ENCODE measurements around the gene VSTM5.
"Not testable (repeated sequence)": the region's sequence is repeated elsewhere in the genome, so short reads cannot be mapped to it uniquely, and the experiment has no call there.

The VSTM5 gene, protein sequence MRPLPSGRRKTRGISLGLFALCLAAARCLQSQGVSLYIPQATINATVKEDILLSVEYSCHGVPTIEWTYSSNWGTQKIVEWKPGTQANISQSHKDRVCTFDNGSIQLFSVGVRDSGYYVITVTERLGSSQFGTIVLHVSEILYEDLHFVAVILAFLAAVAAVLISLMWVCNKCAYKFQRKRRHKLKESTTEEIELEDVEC

DNA sequence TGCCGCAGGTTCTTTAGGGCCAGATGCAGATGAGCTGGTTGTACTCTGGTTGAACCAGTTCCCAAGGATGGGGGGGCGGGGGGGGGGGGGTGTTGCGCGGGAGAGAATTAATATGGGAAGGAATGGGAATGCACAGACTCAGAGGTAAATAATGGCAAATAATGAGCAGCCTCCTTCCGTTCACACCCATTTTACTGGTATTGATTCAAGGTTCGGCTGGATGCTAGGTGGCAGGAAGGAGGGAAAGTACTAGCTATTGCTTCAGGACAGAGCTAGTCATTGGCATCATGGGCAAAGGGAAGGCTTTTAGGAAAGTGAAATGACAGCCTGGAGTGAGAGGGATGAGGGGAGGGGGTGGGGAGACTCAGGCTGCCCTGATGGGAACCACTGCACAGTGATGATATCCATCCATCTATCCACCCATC is at the start of gene VSTM5:
Gene VSTM5 (minus strand): TSS at position 25 of the 425 bp plus-strand sequence. CDS start 116 bp downstream, outside the sequence.
- no peak within 1 kb of the TSS for H3K27ac ChIP-seq
- no peak for TF ChIP-seq ZFX (IDR thresholded peaks at IDR 0.05; ENCODE audit: borderline replicate concordance)
- TF ChIP-seq, protein P1, sequence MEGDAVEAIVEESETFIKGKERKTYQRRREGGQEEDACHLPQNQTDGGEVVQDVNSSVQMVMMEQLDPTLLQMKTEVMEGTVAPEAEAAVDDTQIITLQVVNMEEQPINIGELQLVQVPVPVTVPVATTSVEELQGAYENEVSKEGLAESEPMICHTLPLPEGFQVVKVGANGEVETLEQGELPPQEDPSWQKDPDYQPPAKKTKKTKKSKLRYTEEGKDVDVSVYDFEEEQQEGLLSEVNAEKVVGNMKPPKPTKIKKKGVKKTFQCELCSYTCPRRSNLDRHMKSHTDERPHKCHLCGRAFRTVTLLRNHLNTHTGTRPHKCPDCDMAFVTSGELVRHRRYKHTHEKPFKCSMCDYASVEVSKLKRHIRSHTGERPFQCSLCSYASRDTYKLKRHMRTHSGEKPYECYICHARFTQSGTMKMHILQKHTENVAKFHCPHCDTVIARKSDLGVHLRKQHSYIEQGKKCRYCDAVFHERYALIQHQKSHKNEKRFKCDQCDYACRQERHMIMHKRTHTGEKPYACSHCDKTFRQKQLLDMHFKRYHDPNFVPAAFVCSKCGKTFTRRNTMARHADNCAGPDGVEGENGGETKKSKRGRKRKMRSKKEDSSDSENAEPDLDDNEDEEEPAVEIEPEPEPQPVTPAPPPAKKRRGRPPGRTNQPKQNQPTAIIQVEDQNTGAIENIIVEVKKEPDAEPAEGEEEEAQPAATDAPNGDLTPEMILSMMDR (IDR thresholded peaks at IDR 0.05): no peak

DNA sequence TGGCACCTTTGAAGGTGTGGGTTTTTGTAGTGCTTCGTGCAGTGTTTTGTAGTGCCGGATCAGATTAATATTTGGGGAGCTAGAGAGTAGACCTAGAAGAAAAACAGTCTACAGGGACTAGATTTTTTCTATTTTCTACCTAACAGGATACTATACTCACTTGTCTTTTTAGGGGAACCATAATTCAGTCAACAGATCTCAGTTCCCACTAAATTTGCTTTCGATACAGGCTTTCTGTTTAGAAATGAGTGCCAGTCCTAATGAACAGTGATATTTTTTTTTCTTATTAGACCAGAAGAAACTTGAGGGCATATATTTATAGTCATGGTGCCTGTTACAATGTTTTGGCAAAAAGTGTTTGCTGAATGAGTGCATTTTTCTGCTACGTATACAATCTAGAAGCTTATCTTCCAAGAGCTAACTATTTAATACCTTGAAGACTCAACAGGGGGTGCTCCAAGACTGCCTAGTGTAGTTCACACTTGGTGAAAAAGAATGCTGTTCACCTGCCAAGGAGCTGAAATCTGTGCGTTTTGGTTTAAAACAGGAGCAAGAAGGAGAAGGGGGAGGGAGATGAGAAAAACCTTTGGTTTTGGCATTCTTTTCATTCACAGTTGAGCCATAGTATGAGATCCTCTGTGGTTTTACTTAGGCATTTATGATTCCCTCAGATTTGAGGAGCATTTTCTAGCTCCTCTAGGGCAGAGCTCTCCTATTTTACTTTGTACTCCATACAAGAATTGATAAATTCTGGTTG is 44.9 kb upstream of the VSTM5 start:
- no peak overlapping the region for H3K27ac ChIP-seq
- TF ChIP-seq, protein P1 (IDR thresholded peaks at IDR 0.05): peak; percentile 77
- TF ChIP-seq ZFX (IDR thresholded peaks at IDR 0.05; ENCODE audit: borderline replicate concordance): no peak

DNA sequence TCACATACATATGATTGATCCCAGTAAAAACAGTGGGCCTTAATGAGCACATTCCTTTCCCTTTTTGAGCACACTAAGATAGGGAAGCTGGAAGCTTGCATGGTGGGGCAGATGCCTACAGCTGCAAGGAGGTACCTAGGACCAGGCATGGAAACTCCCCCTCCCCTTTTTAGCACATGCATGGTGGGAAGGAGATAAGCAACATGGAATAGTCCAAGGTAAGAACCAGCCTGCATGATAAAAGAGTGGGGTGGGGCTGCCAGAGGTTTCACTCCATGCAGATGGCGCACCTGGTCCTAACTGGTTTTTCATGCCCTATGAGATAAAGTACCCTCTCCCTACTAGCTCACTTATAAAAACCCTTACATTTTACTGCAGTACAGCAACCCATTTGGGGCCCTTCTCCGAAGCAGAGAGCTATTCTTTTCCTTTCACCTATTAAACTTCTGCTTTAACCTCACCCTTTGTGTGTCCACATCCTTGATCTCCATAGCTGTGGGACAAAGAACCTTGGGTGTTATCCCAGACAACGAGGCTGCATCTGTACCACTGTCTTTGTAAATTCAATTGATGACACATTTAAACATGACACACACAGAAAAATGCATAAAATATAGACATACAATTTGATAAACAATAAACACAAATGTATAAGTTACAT is 40.1 kb upstream of the VSTM5 start:
- TF ChIP-seq ZFX (IDR thresholded peaks at IDR 0.05; ENCODE audit: borderline replicate concordance): no peak
- TF ChIP-seq, protein P1 (IDR thresholded peaks at IDR 0.05): no peak
- H3K27ac ChIP-seq: no peak overlapping the region

DNA sequence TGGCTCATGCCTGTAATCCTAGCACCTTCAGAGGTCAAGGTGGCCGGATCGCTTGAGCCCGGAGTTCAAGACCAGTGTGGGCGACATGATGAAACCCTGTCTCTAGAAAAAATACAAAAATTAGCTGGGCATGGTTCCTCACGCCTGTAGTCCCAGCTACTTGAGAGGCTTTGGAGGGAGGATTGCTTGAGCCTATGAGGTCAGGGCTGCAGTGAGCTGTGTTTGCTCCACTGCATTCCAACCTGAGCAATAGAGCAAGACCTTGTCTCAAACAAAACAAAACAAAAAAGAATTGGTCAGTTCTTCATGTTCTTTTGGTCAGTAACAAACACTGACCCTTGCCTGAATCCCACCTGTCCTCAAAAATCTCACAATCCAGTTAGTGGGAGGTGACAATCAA is 36.7 kb upstream of the VSTM5 start:
- H3K27ac ChIP-seq: no peak overlapping the region
- no peak for TF ChIP-seq ZFX (IDR thresholded peaks at IDR 0.05; ENCODE audit: borderline replicate concordance)
- TF ChIP-seq, protein P1 (IDR thresholded peaks at IDR 0.05): no peak

DNA sequence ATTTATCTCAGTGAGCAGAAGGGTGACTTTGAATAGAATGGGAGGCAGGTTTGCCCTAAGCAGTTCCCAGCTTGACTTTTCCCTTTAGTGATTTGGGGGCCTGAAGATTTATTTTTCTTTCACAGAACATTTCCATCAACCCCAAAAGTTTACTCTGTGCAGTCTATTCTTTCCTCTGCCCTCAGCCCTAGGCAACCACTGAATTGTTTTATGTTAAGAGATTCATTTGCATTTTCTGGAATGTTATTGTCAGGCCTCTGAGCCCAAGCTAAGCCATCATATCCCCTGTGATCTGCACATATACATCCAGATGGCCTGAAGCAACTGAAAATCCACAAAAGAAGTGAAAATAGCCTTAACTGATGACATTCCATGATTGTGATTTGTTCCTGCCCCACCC is 28.7 kb upstream of the VSTM5 start:
- H3K27ac ChIP-seq: not testable (repeated sequence)

DNA sequence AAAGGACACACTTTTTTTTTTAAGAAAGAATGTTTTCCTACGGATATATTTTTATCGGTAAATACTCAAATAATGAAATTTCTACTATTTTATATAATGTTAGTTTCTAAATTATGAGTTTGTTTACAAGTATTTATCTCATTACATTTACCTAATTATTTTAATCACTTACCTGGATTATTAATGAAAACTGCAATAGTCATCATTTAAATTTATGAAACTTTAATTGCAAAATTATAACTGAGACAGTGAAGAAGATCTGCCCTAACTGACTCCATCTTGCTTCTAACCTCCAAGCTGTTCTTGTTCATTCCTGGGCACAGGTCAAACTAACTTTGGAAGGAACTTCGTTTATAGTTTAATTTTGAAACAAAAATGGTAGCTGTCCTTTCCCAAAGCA is 25.2 kb upstream of the VSTM5 start:
- TF ChIP-seq, protein P1 (IDR thresholded peaks at IDR 0.05): no peak
- no peak for TF ChIP-seq ZFX (IDR thresholded peaks at IDR 0.05; ENCODE audit: borderline replicate concordance)
- no peak overlapping the region for H3K27ac ChIP-seq

DNA sequence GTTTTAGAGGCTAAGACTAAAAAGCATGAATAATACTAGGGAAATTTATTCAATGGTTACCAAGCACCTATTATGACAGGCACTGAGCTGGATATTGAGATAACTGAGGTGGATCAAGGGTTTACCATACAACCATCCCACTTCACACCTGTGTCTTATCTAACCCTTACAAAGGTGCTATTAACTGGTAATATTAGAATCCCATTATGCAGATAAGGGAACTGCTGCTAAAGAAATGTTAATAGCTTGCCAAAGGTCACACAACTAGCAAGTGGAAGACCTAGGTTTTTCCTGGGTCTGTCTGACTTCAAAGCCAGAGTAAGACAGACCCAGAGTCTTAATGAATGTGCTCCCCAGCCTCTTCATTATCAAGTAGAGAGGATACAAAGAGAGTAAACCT is 21.1 kb upstream of the VSTM5 start:
- TF ChIP-seq ZFX (IDR thresholded peaks at IDR 0.05; ENCODE audit: borderline replicate concordance): no peak
- TF ChIP-seq, protein P1 (IDR thresholded peaks at IDR 0.05): no peak
- H3K27ac ChIP-seq: no peak overlapping the region

Data from 22Rv1 (cell line).